IPS-11a (cell line): ENCODE results near the gene THG1L.
A peak's percentile ranks its signal among the peaks of the same experiment; 100 is the strongest.
"Not testable (repeated sequence)": the region's sequence is repeated elsewhere in the genome, so short reads cannot be mapped to it uniquely, and the experiment has no call there.

Experiments
- H3K4me3 ChIP-seq: one replicate; pipeline ENCODE4 v1.5.1; 2013; ENCODE audit warnings: low read depth, low read length, control low read depth

The THG1L gene

GRCh38 chr5:157726607-157727006 lies 4.6 kb upstream of the THG1L start:
- not testable (repeated sequence) for H3K4me3 ChIP-seq

GRCh38 chr5:157727858-157728257 lies 3.4 kb upstream of the THG1L start:
- not testable (repeated sequence) for H3K4me3 ChIP-seq

DNA sequence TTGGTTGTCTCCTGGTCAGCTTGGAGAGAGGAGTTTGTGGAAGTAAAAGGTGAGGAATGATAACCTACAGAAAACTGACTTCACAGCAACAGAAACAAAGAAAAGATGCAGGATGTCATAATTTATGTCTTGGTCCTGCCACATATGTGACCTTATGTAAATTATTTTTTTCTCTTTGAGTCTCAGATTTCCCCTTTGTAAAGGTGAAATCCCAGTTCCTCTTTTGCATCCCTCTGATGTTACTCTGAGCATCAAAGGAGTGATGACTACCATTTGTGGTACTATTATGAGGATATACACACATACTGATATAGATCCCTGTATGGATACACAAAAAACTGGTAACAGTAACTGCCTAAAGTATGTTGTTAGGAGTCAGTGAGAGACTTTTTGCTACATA lies 1.4 kb upstream of the THG1L start:
- H3K4me3 ChIP-seq: no peak overlapping the region

DNA sequence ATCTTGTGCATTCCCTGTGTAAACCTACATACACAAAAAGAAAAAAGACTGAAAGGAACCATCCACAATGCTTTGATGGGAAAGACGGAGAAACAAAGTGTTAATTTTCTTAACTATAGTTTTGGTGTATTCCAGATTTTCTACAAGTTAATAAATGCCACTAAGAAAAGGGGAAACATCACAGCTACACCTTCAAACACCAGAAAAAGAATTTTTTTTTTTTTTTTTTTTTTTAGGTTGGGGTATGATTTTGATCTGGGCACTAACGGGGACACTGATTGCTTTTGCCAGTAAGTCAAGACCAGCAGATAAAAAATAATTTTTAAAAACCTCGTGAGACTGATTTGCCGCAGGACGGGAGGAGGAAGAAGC lies 334 bp upstream of the THG1L start:
- peak overlapping the region; percentile 94 for H3K4me3 ChIP-seq

GRCh38 chr5:157732130-157732514 lies 902 bp downstream of the THG1L start:
- H3K4me3 ChIP-seq: no peak overlapping the region

DNA sequence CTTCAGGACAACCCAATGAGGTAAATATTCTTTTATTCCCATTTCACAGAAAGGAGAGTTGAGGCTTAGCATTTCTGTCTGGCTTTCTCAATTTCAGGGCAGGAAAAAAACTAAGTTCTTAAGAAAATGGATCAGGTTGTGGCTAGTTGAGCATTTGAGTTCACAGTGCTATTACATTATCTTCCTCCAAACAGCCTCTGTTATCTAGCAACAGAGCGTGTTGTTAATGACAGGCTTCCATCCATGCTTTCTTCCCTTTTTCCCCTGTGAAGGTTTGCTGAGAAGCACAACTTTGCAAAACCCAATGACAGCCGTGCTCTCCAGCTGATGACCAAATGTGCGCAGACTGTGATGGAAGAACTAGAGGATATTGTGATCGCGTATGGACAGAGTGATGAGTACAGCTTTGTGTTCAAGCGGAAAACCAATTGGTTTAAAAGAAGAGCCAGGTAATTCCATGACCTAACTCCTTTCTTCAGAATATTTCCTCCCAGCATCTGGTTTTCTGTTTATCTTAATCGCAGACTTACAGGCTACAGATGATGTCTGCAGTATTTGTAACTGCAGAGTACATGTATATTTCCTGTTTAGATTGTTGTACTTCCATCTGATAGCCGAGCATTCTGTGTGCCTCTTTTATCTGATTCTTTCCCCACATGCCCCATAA lies 1.5 kb downstream of the THG1L start:
- H3K4me3 ChIP-seq: no peak overlapping the region

DNA sequence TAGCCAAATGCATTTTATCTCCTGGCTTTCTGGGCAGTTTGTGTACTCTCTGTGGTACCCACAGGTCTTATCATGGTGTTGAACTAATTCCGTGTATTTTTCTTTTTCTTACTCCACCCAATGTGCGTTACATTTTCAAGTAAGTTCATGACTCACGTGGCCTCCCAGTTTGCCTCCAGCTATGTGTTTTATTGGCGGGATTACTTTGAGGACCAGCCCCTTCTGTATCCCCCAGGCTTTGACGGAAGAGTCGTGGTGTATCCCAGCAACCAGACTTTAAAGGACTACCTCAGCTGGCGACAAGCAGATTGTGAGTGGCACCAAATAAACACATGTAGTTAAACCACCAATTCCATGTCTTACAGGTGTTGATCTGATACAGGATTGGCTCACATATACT lies 3.2 kb downstream of the THG1L start:
- H3K4me3 ChIP-seq: no peak overlapping the region

GRCh38 chr5:157735991-157736390 lies 4.8 kb downstream of the THG1L start:
- H3K4me3 ChIP-seq: no peak overlapping the region

GRCh38 chr5:157739388-157740228 lies 8.4 kb downstream of the THG1L start:
- no peak overlapping the region for H3K4me3 ChIP-seq

DNA sequence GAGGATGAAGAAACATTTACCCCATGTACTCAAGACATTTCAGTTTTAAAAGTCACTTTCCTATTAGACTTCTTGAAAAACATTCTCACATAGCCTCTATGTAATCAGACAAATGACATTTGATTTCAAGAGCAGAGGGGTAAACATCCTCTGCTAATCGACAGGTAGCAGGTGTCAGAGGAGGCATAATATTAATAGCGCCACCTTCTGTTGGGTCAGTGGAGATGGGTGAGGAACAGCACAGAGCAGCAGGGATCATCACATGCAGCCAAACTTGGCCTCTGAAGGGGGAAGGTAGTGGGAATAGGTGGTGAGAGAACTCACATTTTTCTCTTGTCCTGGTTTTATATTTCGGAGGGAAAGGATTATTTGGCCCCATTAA lies 9.0 kb downstream of the THG1L start:
- H3K4me3 ChIP-seq: no peak overlapping the region

DNA sequence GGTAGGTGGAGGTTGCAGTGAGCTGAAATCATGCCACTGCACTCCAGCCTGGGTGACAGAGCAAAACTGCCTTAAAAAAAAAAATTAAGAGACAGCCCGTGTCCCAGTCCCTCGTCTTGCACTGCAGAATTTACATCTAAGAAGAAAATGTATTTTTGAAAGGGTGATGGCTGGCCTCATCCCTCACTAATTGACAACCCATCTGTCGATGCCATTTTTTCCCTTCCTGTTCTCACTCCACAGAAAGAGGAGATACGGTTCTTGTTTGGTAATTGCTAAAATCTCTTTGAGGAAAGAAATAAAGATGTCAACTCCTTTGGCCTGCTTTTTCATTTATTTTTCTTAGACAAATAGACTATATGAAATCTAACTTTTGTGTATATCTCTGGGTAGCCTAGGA lies 9.9 kb downstream of the THG1L start:
- no peak overlapping the region for H3K4me3 ChIP-seq

GRCh38 chr5:157743163-157744050 lies 12.2 kb downstream of the THG1L start, which contains the start of gene LSM11:
Gene LSM11 (plus strand): TSS chr5:157743712. CDS start chr5:157743751, 39 bp downstream.
- H3K4me3 ChIP-seq: peak within 1 kb of the TSS; percentile 62

DNA sequence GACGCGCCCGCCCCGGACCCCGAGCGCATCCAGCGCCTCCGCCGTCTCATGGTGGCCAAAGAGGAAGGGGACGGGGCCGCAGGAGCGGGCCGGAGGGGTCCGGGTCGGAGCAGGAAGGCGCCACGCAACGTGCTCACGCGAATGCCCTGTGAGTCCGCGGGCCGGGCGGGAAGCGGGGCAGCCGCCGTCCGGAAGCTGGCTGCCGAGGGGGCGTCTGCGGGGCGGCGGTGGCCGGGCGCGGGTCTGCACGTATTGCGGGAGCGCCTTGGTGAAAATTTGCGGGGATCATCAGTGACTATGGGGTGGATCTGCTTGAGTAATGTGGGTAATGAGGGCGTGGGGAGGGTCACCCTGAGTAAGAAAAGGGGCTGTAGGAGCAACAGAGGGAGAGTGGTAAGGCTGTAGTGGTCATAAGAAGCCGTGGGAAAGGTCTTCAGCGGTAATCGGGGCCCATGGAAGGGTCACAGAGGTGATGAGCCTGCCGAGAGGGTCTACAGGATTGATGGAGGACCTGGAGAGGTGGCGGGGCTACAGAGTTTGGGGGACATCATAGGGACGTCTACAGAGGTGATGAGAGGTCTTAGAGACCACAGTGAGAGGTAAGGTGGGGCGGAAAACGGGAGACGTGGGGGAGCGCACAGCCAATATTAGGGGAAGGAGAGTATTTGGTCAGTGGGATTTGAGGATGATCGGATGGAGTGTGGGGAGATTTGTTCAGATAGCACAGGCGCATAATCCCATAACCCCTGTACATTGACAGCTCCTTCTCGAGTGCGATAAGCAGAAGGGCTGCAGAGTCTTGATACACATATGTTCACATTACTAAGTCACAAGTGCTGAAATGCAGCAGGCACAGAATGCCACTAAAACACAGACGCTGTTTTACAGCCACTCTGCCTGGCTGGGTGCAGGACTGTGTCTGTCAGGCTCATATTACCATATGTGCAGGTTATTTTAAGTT lies 13.1 kb downstream of the THG1L start:
- peak overlapping the region; percentile 62 for H3K4me3 ChIP-seq

GRCh38 chr5:157745041-157745456 lies 13.8 kb downstream of the THG1L start:
- no peak overlapping the region for H3K4me3 ChIP-seq

DNA sequence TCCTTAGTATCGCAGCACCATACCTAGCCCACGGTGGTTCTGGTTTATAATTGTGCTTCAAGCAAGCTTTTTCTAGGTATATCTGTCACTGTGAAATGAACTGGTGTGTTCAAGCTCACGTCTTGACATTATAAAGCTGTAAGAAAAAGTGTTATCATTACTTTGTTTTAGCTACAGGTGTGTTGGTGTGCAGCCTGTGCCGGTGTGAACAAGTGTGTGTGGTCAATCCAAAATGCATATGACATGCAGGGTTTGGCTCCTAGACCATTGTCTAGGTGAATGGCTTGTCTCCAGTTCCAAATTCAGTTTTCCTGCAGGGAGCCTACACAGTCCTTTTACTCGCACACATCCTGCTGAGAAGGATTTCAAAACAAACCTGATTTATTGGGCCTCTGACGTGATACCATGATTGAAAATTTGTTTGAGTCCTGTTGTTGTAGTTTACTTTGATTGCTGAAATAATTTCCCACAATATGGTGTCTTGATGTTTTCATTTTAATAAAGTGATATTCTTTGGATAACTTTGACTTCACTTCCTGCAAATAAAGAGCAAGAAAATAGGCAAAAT lies 16.0 kb downstream of the THG1L start:
- H3K4me3 ChIP-seq: no peak overlapping the region

DNA sequence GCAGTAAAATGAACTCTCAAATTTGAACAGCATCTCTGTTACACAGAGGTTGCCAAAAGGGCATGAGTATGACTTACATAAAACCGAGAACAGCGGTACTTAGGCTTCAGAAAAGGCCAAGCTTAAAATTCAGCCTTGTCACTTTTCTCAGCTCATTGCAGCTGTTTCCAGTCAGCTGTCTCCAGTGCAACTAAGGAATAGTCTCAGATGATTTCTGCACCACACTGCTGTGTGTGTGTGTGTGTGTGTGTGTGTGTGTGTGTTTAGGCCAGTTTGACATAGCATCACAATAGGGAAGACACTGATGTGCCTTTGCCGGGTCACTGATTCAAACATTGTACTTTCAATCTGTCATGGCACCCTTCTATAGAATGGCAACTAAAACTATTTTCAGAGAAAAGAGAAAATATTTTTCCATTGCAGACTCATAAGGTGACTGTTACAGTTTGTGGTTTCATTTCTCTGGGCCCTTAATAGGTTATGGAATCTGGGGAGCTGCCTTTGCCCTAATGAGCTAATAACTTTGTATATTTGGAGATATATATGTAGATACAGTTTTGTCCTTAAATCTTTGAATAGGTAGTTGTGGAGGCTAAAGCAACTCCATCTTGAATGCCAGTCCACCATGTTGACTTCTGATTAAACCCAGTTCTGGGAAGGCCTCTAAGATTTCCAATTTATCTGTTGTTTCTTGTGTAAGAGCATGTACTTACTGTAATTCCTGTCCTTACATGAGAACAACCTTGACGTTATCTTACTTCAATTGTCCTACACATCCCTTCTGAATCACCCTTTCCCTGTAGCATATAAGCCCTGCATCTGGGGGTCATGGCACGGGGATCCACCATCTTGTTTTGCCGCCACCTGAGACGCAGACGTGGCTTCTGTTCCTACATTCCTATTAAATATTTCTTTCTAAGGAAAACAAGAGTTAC lies 16.8 kb downstream of the THG1L start:
- no peak overlapping the region for H3K4me3 ChIP-seq

DNA sequence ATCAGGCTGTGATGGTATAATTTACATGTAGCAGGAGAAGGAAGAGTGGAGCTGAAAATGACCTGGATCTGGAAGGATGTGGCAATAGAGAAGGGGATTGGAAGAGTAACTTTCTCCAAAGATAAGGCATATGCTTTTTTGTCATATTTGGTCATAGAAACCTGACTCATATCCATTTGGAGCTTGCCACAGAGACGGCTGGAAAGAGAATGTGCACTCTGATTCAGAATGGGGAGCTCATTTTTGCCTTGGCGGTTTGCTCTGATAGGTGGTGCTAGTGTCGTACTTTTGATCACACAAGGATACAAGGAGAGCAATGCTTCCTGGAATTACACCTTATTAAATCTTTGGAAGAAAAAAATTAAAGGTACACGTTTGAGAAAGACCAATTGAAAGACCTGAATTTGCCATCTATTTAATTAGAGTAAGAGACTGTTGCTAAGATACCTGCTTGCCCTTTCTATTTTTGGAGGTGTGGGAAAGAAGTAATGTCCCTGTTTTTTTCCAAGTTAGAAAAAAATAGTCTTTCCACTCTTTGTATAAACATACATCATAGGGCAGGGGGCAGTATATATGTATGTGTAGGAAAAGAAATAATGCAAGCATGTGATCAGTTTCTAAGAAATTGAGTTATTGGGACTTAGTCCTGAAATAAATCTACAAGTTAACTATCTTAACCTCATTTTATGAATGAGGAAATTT lies 17.7 kb downstream of the THG1L start:
- H3K4me3 ChIP-seq: no peak overlapping the region

- no peak overlapping the region for H3K4me3 ChIP-seq
These were observed 18.2 kb downstream of the THG1L start for GRCh38 chr5:157749462-157749799.
